GM19025 (cell line): Measurements from ENCODE around the gene ANAPC4.

ENCODE experiments used
- ATAC-seq: cut with Tn5 transposase; IDR thresholded peaks from one replicate; pipeline ENCODE4 v1.9.1; 2021; ENCODE audit warnings: mild to moderate bottlenecking, low read depth, moderate library complexity; ENCODE audit not compliant: unreplicated experiment

ANAPC4 gene

DNA sequence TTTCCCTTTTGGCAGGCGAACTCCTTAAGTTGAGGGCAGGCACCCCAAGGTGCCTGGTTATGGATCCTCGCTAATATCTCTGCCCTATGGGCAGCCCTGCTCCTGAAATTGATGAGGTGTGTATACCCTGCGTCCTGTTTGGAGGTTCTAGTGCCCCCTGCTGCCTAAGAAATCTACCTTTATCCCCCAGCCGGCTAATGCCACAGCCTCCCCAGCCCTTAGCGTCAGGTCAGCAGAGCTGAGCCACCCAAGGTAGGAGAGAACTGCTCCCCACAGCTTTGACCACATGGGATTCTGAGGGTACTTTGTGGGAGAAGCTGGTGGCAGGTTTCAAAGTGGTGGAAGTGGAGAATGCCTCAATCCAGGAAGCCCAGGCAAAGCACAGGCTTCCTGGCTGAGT, 50.8 kb downstream of the ANAPC4 start:
- ATAC-seq: no peak

- no peak for ATAC-seq
Measured at GRCh38 chr4:25430630-25431029, 53.6 kb downstream of the ANAPC4 start.

DNA sequence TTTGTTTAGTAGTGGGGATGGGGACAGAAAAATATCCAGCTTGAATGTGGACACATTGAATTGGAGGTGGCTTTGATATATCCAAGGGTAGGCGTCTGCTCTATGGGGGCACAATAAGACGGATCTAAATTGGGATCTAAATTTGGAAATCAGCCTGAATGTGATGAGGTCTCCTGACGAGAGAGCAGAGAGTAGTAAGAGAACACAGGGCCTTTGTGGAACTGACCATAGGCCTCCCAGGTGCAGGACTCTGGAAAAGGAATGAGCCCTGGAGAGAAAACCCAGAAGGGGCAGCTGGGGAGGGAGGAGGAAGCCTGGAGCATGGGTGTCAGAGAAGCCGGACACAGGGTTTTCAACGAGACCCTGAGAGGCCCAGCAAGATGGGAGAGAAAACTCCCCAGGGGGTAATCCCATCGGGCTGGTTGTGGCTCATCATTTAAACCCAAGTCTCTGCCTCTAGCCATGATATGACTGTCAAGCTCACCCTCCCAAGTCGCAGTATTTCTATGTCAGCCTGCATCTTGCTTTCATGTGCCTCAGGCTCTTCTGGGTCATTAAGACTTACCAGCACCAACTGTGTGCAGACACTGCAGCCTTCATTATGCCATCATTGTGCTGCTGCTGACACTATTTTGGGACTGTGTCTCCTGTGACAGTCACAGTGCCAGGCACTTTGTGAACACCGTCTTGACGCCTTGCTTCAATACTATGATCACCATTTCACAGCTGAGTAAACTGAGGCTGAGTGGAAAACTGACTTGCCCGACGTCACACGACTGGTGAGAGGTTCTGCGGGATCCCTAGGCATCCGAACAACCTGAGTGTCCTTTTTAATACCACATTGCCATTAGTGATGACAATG, 57.1 kb downstream of the ANAPC4 start:
- no peak for ATAC-seq

DNA sequence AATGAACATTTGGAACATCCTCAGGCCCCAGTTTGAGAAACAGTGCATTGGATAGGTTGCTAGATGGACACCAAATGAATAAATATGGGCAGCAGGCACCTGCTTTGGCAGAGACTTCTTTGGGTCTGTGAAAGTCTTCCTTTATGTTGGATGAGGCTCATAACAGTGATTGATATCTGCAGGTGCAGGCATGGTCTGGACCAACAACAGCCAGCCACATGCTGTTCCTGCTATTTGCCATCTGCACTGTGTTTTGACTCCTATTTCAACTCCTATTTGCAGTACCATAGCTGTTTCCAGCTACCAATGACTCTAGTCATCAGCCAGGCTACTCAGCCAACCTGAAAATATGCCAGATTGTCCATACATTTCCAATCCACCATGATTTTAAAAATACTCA, 60.9 kb downstream of the ANAPC4 start:
- no peak for ATAC-seq

DNA sequence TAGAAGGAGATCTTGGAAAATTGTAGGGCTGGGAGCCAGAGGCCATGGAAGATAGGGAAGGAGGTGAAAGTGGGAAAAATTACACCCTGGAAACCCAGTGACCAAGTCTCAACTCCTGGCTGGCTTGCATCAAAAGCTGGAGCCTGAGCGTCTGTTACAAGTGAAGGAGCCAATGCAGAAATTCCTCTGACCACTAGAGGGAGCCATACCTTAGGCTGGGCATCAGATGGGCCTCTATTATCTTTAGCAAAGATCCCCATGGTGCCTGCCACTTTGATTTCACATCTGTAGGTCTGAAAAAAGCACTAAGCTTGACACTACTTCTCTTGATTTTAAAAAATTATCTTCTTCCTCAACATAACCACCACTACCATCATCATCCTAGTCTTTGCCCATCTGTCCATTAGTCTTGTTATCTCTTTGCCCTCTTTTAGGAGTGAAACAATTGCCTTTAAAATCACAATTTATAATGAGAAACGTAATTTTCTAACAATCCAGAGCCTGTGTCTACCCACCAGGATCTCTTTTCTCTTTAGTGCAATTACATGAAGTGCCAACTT, 62.9 kb downstream of the ANAPC4 start:
- peak; percentile 87 for ATAC-seq

GRCh38 chr4:25440478-25441030, 63.5 kb downstream of the ANAPC4 start:
- ATAC-seq: no peak

DNA sequence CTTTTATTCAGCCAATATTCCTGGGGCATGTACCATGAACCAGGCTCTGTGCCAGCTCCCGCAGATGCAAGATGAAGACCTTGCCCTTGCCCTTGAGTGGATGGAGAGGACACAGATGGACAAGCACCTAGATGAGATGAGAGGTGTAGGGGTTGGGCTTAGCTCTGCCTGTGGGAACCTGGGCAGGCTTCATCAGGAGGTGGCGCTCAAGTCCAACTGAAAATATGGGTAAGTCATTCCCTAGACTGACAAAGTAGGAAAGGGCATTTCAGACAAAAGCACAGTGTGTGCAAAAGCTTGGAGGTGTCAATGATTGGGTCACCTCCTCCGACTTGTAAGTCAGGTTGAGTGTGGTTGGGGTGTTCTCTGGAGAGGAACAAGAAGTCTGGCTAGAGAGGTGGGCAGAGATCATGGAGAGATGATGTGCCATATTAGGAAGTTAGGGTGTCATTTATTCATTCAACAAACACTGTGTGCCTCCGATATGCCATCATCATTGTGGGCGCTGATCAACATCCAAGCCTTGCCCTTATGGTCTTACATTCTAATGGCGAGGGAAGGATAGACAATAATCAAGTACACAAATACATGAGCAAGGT, 64.6 kb downstream of the ANAPC4 start:
- ATAC-seq: no peak

DNA sequence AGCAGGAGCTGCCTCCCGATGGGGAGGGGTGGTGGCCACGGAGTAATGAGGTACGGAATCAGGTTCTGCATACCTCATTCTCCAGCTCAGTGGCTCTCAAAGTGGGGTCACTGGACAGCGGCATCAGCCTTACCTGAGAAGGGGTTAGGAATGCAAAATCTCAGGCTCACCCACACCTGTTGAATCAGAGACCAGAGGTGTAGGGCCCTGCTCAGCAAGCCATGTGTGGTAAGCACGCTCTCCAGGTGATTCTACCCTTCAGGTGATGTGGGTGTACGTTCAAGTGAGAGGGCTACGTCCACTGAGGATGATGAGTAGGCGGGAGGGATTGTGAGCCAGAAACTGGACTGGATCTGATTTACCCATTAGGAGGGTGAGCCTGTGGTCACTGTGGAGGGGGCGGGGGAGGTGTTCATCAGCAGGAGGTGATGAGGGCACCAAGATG, 65.8 kb downstream of the ANAPC4 start:
- ATAC-seq: no peak

DNA sequence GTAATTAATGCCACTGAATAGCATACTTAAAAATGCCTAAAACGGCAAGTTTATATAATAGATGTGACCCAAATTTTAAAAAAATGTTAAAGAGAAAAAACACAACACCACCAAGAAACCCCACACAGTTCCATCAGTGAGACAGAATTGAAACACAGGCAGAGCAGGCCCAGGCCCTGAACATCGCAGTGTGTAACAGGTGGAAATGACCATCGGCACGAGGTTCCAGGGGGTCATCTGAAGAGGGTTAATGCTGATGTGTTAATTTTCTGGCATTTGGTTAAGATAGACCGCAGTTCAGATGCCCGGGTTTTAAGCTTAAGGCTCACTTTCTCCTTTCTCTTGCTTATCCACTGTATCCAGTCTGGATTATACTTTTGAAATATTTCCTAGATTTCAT, 66.8 kb downstream of the ANAPC4 start:
- ATAC-seq: no peak

DNA sequence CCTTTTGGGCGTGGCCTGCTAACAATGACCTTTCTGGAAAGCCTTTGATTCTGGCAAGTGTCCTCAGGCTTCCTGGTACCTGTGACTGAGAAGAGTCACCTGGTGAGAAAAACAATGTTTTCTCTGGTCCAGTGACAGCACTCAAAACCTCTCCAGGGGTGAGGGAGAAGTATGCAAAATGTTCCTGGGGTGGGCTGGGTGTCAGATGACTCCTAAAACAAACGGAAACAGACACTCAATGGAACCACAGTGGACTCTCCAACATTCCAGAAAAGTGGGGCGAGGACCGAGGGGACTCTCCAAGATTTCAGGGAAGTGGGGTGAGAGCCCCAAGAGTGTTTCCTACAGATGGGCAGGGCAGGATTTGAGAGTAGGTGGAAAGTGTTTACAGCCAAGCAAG, 69.5 kb downstream of the ANAPC4 start:
- ATAC-seq: no peak

GRCh38 chr4:25448379-25449109, 71.5 kb downstream of the ANAPC4 start:
- ATAC-seq: no peak

- ATAC-seq: no peak
Measured at GRCh38 chr4:25449270-25449669, 72.2 kb downstream of the ANAPC4 start.

GRCh38 chr4:25449688-25450087, 72.6 kb downstream of the ANAPC4 start:
- ATAC-seq: peak; percentile 79

DNA sequence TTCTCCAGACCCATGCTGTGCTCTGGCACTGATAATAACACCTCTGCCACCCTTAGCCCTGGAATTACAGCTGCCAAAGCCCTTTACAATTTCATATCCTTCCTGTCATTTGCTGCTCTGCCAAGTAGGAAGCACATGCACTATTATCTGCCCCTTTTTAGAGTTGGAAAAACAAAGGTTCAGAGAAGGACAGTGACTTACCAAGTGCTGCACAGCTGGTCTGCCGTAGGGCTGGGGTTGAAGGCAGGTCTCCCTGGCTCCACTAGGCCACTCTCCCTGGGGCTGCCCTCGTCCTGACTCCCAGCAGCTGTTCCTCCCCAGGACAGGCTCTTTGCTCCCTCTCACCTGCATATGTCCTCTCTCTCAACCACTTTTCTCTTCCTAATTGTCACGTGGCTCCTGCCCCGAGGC, 73.4 kb downstream of the ANAPC4 start:
- no peak for ATAC-seq

DNA sequence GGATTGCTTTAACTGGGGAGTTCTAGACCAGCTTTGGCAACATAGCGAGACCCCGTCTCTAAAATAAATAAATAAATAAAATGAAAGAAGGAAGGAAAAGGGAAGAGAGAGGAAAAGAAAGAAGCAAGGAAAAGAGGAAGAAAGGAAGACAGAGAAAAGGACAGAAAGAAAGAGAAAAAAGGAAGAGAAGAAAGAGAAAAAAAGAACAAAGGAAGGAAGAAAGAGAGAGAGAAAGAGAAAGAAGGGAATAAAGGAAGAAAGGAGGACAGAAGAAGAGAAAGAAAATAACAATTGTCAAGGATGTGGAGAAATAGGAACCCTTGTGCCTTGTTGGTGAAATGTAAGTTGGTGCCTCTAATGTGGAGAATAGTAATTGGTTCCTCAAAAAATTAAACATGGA, 74.6 kb downstream of the ANAPC4 start:
- ATAC-seq: no peak

DNA sequence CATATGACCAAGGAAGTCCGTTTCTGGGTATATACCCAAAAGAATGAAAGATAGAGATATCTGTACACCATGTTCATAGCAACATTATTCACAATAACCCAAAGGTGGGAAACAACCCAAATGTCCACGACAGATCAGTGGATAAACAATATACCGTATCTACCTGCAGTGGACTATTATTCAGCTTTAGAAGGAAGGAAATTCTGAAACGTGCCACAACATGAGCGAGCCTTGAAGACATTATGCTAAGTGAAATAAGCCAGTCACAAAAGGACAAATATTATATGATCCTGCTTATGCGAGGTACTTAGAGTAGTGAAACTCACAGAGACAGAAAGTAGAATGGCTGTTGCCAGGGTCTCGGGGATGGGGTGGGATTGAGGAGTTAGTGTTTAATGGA, 75.0 kb downstream of the ANAPC4 start:
- ATAC-seq: no peak

DNA sequence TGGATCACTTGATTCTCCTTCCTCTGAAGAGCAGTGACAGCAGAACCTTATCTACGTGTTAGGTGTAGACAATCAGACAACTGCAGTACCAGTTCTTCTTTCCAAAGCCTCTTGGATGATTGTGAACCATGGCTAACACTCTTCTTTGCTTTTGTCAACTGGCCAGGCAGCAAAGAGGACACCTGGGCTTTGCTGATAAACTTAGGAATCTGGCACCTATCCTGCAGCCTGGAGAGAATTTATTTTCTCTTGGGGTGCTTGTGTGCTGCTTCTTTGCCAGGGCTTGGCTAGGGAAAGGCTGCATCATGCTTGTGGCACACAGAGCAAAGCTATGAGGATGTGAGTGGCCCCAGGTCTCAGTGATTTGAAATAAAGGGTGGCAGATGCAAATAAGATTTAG, 77.4 kb downstream of the ANAPC4 start:
- ATAC-seq: no peak

DNA sequence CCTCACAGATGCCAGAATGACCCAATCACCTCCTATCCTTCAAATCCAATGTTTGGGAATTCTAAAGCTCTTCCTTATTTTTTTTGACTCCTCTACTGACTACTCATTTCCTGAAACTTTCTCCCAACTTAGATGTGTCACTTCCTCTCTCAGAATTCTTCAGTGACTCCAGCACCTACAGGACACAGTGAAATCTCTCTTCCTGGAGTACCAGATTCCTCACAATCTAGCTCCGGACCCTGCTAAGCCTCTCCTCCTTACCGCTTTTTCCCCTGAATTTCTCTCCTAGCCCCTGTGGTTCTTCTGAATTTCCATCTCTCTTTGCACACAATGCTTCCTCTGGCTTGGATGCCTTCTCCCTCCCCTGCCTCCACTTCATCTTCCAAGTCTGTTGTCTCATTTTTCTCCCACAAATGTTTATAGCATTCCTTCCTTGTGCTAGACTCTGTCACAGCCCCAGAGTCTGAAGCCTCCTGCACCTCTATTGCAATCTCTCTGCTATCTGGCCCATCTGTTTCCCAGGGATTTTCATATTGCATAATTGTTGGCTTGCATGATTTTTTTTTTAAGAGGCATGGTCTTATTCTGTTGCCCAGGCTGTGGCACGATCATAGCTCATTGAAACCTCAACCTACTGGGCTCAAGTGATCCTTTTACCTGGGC, 80.1 kb downstream of the ANAPC4 start:
- no peak for ATAC-seq

GRCh38 chr4:25466966-25467697, 90.1 kb downstream of the ANAPC4 start:
- no peak for ATAC-seq

DNA sequence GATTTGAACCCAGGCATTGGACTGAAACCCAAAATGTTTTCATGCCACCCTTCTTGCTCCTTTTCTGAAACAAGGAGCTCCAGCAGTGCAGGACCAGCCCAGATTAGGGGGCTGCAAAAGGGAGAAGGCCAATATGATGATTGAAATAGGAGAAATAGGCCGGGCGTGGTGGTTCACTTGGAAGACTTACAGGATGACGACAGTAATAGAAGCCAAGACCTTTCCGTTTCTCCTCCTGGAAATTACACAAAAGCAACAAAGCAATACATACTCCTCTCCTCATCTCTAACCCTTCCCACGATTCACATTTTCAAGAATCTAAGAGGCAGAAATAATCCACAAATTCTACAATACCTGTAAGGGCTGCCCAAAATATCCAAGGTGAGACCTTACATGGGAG, 90.8 kb downstream of the ANAPC4 start:
- ATAC-seq: no peak
